Measurements from ENCODE around the gene LYPD6. TPM values are rescaled to one million over a fixed set of nuclear protein-coding genes. Genes with fewer than 3 reads are reported as not detected.
"Not testable (repeated sequence)": the region's sequence is repeated elsewhere in the genome, so short reads cannot be mapped to it uniquely, and the experiment has no call there.

Gene LYPD6
- total RNA-seq, 2 experiments from 2014 or later = not detected

- no peaks in the 10 kb centered on the region for H3K9me2 ChIP-seq (ENCODE audit: insufficient read depth, low read length)
- TF ChIP-seq, protein P1, sequence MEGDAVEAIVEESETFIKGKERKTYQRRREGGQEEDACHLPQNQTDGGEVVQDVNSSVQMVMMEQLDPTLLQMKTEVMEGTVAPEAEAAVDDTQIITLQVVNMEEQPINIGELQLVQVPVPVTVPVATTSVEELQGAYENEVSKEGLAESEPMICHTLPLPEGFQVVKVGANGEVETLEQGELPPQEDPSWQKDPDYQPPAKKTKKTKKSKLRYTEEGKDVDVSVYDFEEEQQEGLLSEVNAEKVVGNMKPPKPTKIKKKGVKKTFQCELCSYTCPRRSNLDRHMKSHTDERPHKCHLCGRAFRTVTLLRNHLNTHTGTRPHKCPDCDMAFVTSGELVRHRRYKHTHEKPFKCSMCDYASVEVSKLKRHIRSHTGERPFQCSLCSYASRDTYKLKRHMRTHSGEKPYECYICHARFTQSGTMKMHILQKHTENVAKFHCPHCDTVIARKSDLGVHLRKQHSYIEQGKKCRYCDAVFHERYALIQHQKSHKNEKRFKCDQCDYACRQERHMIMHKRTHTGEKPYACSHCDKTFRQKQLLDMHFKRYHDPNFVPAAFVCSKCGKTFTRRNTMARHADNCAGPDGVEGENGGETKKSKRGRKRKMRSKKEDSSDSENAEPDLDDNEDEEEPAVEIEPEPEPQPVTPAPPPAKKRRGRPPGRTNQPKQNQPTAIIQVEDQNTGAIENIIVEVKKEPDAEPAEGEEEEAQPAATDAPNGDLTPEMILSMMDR (conservative IDR thresholded peaks at IDR 0.05; ENCODE audit: low read length) = no peak
- no peak for TF ChIP-seq EZH2phosphoT487 (IDR thresholded peaks at IDR 0.05; ENCODE audit: borderline replicate concordance, low read depth, low read length)
- CTCF ChIA-PET (ENCODE audit: unreplicated experiment) = no interaction called here
- H3K9me3 ChIP-seq (ENCODE audit: low read length) = no peaks in the 10 kb centered on the region
- no peak overlapping the region for H3K27ac ChIP-seq (ENCODE audit: low read depth, low read length, poor library complexity, severe bottlenecking)
- DNase-seq (ENCODE audit: low spot score) = no peak
- no peak overlapping the region for H3K4me3 ChIP-seq (ENCODE audit: low read depth, low read length, poor library complexity, severe bottlenecking)
- BruUV-seq (replicated peaks) = no TSS peak
- no peaks in the 10 kb centered on the region for H3K36me3 ChIP-seq (ENCODE audit: insufficient read depth, low read length)
- H3K4me2 ChIP-seq (ENCODE audit: low read length) = no peak overlapping the region
- H2AFZ ChIP-seq (ENCODE audit: low read length) = no peak overlapping the region
- intact Hi-C loops (cut with micrococcal nuclease; ENCODE audit: unreplicated experiment) = no loop called here
- no peaks in the 10 kb centered on the region for H3K4me1 ChIP-seq (ENCODE audit: insufficient read depth, low read length, poor library complexity, severe bottlenecking)
- POLR2A ChIA-PET = no interaction called here
- H4K20me1 ChIP-seq (ENCODE audit: insufficient read depth, low read length) = no peaks in the 10 kb centered on the region
- no peaks in the 10 kb centered on the region for H3K79me2 ChIP-seq (ENCODE audit: insufficient read depth, low read depth, low read length)
These were observed 159.9 kb downstream of the LYPD6 start for GRCh38 chr2:149490296-149490695.

DNA sequence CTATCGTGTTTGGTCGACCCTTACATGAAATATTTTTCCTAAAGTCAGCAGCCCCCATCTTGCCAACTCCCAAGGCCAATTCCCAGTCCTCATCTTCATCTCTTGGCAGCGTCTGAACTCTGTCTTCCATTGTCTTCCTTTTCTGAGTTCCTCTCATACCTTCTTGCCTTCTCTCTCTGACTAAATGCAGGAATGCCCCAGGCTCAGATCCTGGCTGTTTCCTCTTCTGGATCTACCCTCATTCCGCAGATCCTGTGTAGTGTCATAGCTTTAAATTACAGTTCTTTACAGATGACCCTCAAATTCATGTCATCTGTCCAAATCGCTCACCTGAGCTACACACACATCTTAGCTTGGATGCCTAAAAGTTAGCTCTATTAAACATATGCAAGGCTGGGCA is 162.5 kb downstream of the LYPD6 start:
- Histone ChIP-seq H2AFZ (ENCODE audit: low read length) (no peak overlapping the region), H3K9me3 (ENCODE audit: low read length) (no peaks in the 10 kb centered on the region), H3K27ac (ENCODE audit: low read depth, low read length, poor library complexity, severe bottlenecking) (no peak overlapping the region), H3K79me2 (ENCODE audit: insufficient read depth, low read depth, low read length) (no peaks in the 10 kb centered on the region), H3K4me1 (ENCODE audit: insufficient read depth, low read length, poor library complexity, severe bottlenecking) (no peaks in the 10 kb centered on the region), H3K36me3 (ENCODE audit: insufficient read depth, low read length) (no peaks in the 10 kb centered on the region), H3K4me2 (ENCODE audit: low read length) (no peak overlapping the region), H3K4me3 (ENCODE audit: low read depth, low read length, poor library complexity, severe bottlenecking) (no peak overlapping the region), H4K20me1 (ENCODE audit: insufficient read depth, low read length) (no peaks in the 10 kb centered on the region), H3K9me2 (ENCODE audit: insufficient read depth, low read length) (no peaks in the 10 kb centered on the region)
- POLR2A ChIA-PET = no interaction called here
- TF ChIP-seq, protein P1 (conservative IDR thresholded peaks at IDR 0.05; ENCODE audit: low read length) = no peak
- no peak for TF ChIP-seq EZH2phosphoT487 (IDR thresholded peaks at IDR 0.05; ENCODE audit: borderline replicate concordance, low read depth, low read length)
- CTCF ChIA-PET (ENCODE audit: unreplicated experiment) = no interaction called here
- BruUV-seq (replicated peaks) = no TSS peak
- no peak for DNase-seq (ENCODE audit: low spot score)
- intact Hi-C loops (cut with micrococcal nuclease; ENCODE audit: unreplicated experiment) = no loop called here

DNA sequence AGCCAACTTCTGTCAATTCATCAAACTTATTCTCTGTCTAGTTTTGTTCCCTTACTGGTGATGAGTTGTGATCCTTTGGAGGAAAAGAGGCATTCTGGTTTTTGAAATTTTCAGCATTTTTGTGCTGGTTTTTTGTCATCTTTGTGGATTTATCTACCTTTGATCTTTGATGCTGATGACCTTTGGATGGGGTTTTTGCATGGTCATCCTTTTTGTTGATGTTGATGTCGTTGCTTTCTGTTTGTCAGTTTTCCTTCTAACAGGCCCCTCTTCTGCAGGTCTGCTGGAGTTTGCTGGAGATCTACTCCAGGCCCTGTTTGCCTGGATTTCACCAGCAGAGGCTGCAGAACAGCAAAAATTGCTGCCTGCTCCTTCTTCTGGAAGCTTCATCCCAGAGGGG is 168.8 kb downstream of the LYPD6 start:
- CTCF ChIA-PET (ENCODE audit: unreplicated experiment); H3K27ac ChIP-seq (ENCODE audit: low read depth, low read length, poor library complexity, severe bottlenecking): not testable (repeated sequence)

DNA sequence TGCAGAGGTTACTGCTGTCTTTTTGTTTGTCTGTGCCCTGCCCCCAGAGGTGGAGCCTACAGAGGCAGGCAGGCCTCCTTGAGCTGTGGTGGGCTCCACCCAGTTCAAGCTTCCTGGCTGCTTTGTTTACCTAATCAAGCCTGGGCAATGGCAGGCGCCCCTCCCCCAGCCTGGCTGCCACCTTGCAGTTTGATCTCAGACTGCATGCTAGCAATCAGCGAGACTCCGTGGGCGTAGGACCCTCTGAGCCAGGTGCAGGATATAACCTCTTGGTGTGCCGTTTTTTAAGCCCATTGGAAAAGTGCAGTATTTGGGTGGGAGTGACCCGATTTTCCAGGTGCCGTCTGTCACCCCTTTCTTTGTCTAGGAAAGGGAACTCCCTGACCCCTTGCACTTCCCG is 176.4 kb downstream of the LYPD6 start:
- POLR2A ChIA-PET; H3K4me1 ChIP-seq (ENCODE audit: insufficient read depth, low read length, poor library complexity, severe bottlenecking); BruUV-seq (replicated peaks); H2AFZ ChIP-seq (ENCODE audit: low read length); H3K79me2 ChIP-seq (ENCODE audit: insufficient read depth, low read depth, low read length); H3K27ac ChIP-seq (ENCODE audit: low read depth, low read length, poor library complexity, severe bottlenecking); H3K4me2 ChIP-seq (ENCODE audit: low read length); CTCF ChIA-PET (ENCODE audit: unreplicated experiment); H3K4me3 ChIP-seq (ENCODE audit: low read depth, low read length, poor library complexity, severe bottlenecking); DNase-seq (ENCODE audit: low spot score); intact Hi-C loops (cut with micrococcal nuclease; ENCODE audit: unreplicated experiment); H3K9me2 ChIP-seq (ENCODE audit: insufficient read depth, low read length); H4K20me1 ChIP-seq (ENCODE audit: insufficient read depth, low read length); H3K36me3 ChIP-seq (ENCODE audit: insufficient read depth, low read length); H3K9me3 ChIP-seq (ENCODE audit: low read length): not testable (repeated sequence)

More for the DNA sequence above, 168.8 kb downstream of the LYPD6 start:
- H2AFZ ChIP-seq (ENCODE audit: low read length); H3K36me3 ChIP-seq (ENCODE audit: insufficient read depth, low read length); intact Hi-C loops (cut with micrococcal nuclease; ENCODE audit: unreplicated experiment); H4K20me1 ChIP-seq (ENCODE audit: insufficient read depth, low read length); H3K4me2 ChIP-seq (ENCODE audit: low read length); H3K4me3 ChIP-seq (ENCODE audit: low read depth, low read length, poor library complexity, severe bottlenecking); H3K9me3 ChIP-seq (ENCODE audit: low read length); BruUV-seq (replicated peaks); H3K4me1 ChIP-seq (ENCODE audit: insufficient read depth, low read length, poor library complexity, severe bottlenecking); POLR2A ChIA-PET; H3K9me2 ChIP-seq (ENCODE audit: insufficient read depth, low read length); H3K79me2 ChIP-seq (ENCODE audit: insufficient read depth, low read depth, low read length); DNase-seq (ENCODE audit: low spot score): not testable (repeated sequence)

All from OCI-LY7 (cell line).